B cell (primary cell): ENCODE measurements around the gene FMO4. TPM values are rescaled to one million over a fixed set of nuclear protein-coding genes. Genes with fewer than 3 reads are reported as not detected.

Experiments used
- ATAC-seq: fragments of 200-7000 bp; cut with Tn5 transposase; one replicate; pipeline ENCODE4 v1.10.0; 2021; ENCODE audit warnings: low read depth, mild to moderate bottlenecking, moderate number of reproducible peaks, moderate library complexity
- CTCF ChIA-PET: fragments of 350-600 bp; sonication (Branson Sonifier 250); formaldehyde crosslinking; loops from one replicate; lab custom pipeline; 2021; ENCODE audit warnings: antibody characterized with exemption, inconsistent platforms; lab: Charles Lee
- POLR2A ChIA-PET: fragments of 350-600 bp; sonication (Branson Sonifier 250); formaldehyde crosslinking; loops from one replicate; lab custom pipeline; 2021; ENCODE audit warnings: antibody characterized with exemption; lab: Charles Lee
- DNase-seq: peaks from one replicate; pipeline ENCODE4 v3.0.0; 2013
- H2AFZ ChIP-seq: 2 replicates; pipeline ENCODE4 v1.6.1; 2012; ENCODE audit warnings: mild to moderate bottlenecking, low read depth, low read length; ENCODE audit not compliant: insufficient read depth, poor library complexity, severe bottlenecking
- H3K27ac ChIP-seq, 2 donors: 1 replicate in 1 of 2; 2 replicates in 1 of 2; pipeline ENCODE4 v1.5.1; 2012 to 2013; ENCODE audit warnings: low read length in 2 of 2, mild to moderate bottlenecking in 2 of 2, moderate library complexity in 1 of 2
- H3K27me3 ChIP-seq, 4 experiments: fragments of 200-600 bp in 1 of 4; sonication (generic) in 1 of 4; replicated peaks in 1 of 4; 1 replicate in 2 of 4; 2 replicates in 2 of 4; pipeline versions ENCODE4 v1.6.1 to v1.7.0; 2013 to 2016; ENCODE audit warnings: low read length in 3 of 4, mild to moderate bottlenecking in 2 of 4, mixed read lengths in 1 of 4, moderate library complexity in 1 of 4; ENCODE audit not compliant: insufficient read depth in 4 of 4, control insufficient read depth in 3 of 4; ENCODE audit errors: control extremely low read depth in 1 of 4
- H3K36me3 ChIP-seq, 2 experiments: replicated peaks in 1 of 2; 1 replicate in 1 of 2; 2 replicates in 1 of 2; pipeline versions ENCODE4 v1.6.1 to v1.7.1; 2013; ENCODE audit warnings: low read length in 1 of 2; ENCODE audit not compliant: insufficient read depth in 2 of 2, control insufficient read depth in 1 of 2; ENCODE audit errors: control extremely low read depth in 1 of 2, extremely low read depth in 1 of 2
- H3K4me1 ChIP-seq, 2 donors: fragments of 200-600 bp in 1 of 2; sonication (generic) in 1 of 2; 1 replicate in 1 of 2; 2 replicates in 1 of 2; pipeline versions ENCODE4 v1.5.1 to v1.6.1; 2013 to 2017; ENCODE audit warnings: low read length in 2 of 2; ENCODE audit not compliant: control insufficient read depth in 2 of 2, insufficient read depth in 2 of 2
- H3K4me2 ChIP-seq: replicated peaks from 2 replicates; pipeline ENCODE3; 2012; ENCODE audit warnings: mild to moderate bottlenecking, low read depth, low read length; ENCODE audit not compliant: poor library complexity, severe bottlenecking
- H3K4me3 ChIP-seq, 5 experiments: fragments of 200-600 bp in 1 of 5; sonication (generic) in 1 of 5; 1 replicate in 3 of 5; 2 replicates in 2 of 5; pipeline versions ENCODE4 v1.5.1 to v1.7.0; 2011 to 2016; ENCODE audit warnings: low read length in 4 of 5, mild to moderate bottlenecking in 4 of 5, low read depth in 2 of 5, control low read depth in 1 of 5, moderate library complexity in 1 of 5; ENCODE audit not compliant: insufficient read depth in 1 of 5; ENCODE audit errors: control extremely low read depth in 1 of 5, extremely low read depth in 1 of 5
- H3K79me2 ChIP-seq: fragments of 200-600 bp; sonication (generic); one replicate; pipeline ENCODE4 v1.6.0; 2016; ENCODE audit warnings: low read length; ENCODE audit not compliant: control insufficient read depth, insufficient read depth
- H3K9ac ChIP-seq: fragments of 200-600 bp; sonication (generic); 2 replicates; pipeline ENCODE4 v1.6.1; 2017; ENCODE audit warnings: mild to moderate bottlenecking, low read length, moderate library complexity
- H3K9me3 ChIP-seq, 3 donors: one replicate each; pipeline versions ENCODE4 v1.6.1 to v1.7.1; 2013; ENCODE audit warnings: low read length in 2 of 3; ENCODE audit not compliant: control insufficient read depth in 2 of 3, insufficient read depth in 1 of 3; ENCODE audit errors: control extremely low read depth in 1 of 3
- H4K20me1 ChIP-seq: 2 replicates; pipeline ENCODE4 v1.6.0; 2012; ENCODE audit warnings: mild to moderate bottlenecking, low read length; ENCODE audit not compliant: insufficient read depth, control insufficient read depth, poor library complexity, severe bottlenecking
- H3K27ac Mint-ChIP-seq: one replicate; pipeline ENCODE4 v1.8.0; 2021; ENCODE audit warnings: mixed read lengths
- H3K27me3 Mint-ChIP-seq: one replicate; pipeline ENCODE4 v1.8.0; 2021; ENCODE audit warnings: mixed read lengths
- H3K4me1 Mint-ChIP-seq: one replicate; pipeline ENCODE4 v1.8.0; 2021; ENCODE audit warnings: mixed read lengths
- H3K4me3 Mint-ChIP-seq: one replicate; pipeline ENCODE4 v1.8.0; 2021; ENCODE audit warnings: mixed read lengths
- H3K9me3 Mint-ChIP-seq: one replicate; pipeline ENCODE4 v1.8.0; 2022; ENCODE audit warnings: mixed read lengths; ENCODE audit not compliant: insufficient read depth
- CTCF ChIP-seq: fragments of 200-600 bp; IDR thresholded peaks from one replicate; pipeline ENCODE4 v1.8.0; 2022; ENCODE audit warnings: antibody characterized with exemption, mild to moderate bottlenecking
- EZH2 ChIP-seq: IDR thresholded peaks from 2 replicates; pipeline ENCODE4 v1.6.1; 2012; ENCODE audit warnings: borderline replicate concordance, low read depth, mild to moderate bottlenecking, moderate library complexity, low read length; ENCODE audit not compliant: insufficient read depth, poor library complexity, severe bottlenecking
- WGBS: methylation state at CpG from one replicate; pipeline ENCODE4 v1.1.5; 2013; ENCODE audit warnings: missing lambda C conversion rate; ENCODE audit not compliant: insufficient coverage; 5-methylcytosine and 5-hydroxymethylcytosine counted together
- intact Hi-C: fragments of 100-400 bp; cut with micrococcal nuclease; formaldehyde crosslinking; loops from one replicate; pipeline ENCODE4 v1.10.0; 2022
- polyA plus RNA-seq: library from polyadenylated mRNA; depleted of rRNA; stranded (reverse); fragments of >200 nt; gene quantifications from 2 replicates; pipeline ENCODE4 v1.2.3, GENCODE V29; 2012
- total RNA-seq, 2 donors: library from RNA; stranded (reverse); fragments of 120-200 nt in 1 of 2; gene quantifications; 1 replicate in 1 of 2; 2 replicates in 1 of 2; pipeline versions ENCODE4 v1.2.3 to v1.2.4, GENCODE V29; 2013 to 2022

Gene FMO4
- total and polyA plus RNA-seq, 2 donors (not counting 1 experiment from before 2014, with no cell fraction given): 2.5 to 3.0 TPM

GRCh38 chr1:171311771-171312558, 2.0 kb upstream of the FMO4 start:
- no peak for ATAC-seq
- Mint-ChIP-seq H3K9me3 (peaks cover 2% of the 10 kb centered on the region), H3K4me1 (peaks cover 19% of the 10 kb centered on the region), H3K4me3 (no peak overlapping the region), H3K27ac (peak overlapping the region; percentile 20), H3K27me3 (no peaks in the 10 kb centered on the region)
- Histone ChIP-seq H3K4me2 (no peak overlapping the region), H3K4me3 (no peak overlapping the region), H3K4me1 (peaks cover 14% of the 10 kb centered on the region in 2 donors), H3K9me3 (peaks cover 0 to 3% (median 0%) of the 10 kb centered on the region in 3 donors), H3K27ac (no peak overlapping the region), H3K36me3 (no peaks in the 10 kb centered on the region), H3K79me2 (no peaks in the 10 kb centered on the region), H4K20me1 (no peaks in the 10 kb centered on the region), H3K27me3 (no peaks in the 10 kb centered on the region), H2AFZ (no peak overlapping the region), H3K9ac (no peak overlapping the region)
- DNase-seq: no peak
- POLR2A ChIA-PET: no interaction called here
- 80% methylated on average over 7 of the region's 8 CpGs for WGBS
- intact Hi-C loops: loop anchor here (5.0 to 10.0 kb wide), 5 partner anchors 175 to 1380 kb away; partner anchors contain the start of genes GORAB, METTL13 and PRRC2C
- TF ChIP-seq EZH2 (no peak), CTCF (no peak)
- CTCF ChIA-PET: interaction anchor here (0.8 to 7.1 kb wide), 3 partner anchors 65 to 623 kb away, joined by 4 to 144 read pairs (median 5); partner anchors contain the start of gene FMO1

- POLR2A ChIA-PET: no interaction called here
- TF ChIP-seq EZH2: no peak
- no peak for TF ChIP-seq CTCF
- H3K4me3 ChIP-seq: peak overlapping the region in 1 of 5 experiments; percentile 58
- H3K4me1 ChIP-seq: peaks cover 14% of the 10 kb centered on the region in 2 donors
- H3K27ac Mint-ChIP-seq: peak overlapping the region; percentile 93
- peak overlapping the region; percentile 61 for H3K9ac ChIP-seq
- no peaks in the 10 kb centered on the region for H3K79me2 ChIP-seq
- intact Hi-C loops: loop anchor here (5.0 to 10.0 kb wide), 5 partner anchors 174 to 1381 kb away; partner anchors contain the start of genes GORAB, METTL13 and PRRC2C
- CTCF ChIA-PET: interaction anchor here (0.5 to 7.1 kb wide), 24 partner anchors 9 to 1414 kb away, joined by 3 to 144 read pairs (median 4); partner anchors contain the start of genes FMO1, KIFAP3 and PRRC2C
- DNase-seq (no peak), ATAC-seq (peak; percentile 6)
- peaks cover 0 to 3% (median 0%) of the 10 kb centered on the region in 3 donors for H3K9me3 ChIP-seq
- H3K36me3 ChIP-seq: no peaks in the 10 kb centered on the region
- peak overlapping the region; percentile 88 for H3K4me3 Mint-ChIP-seq
- H3K27ac ChIP-seq: peak overlapping the region; percentile 51 to 86
- no CpG with 5 or more reads among the region's 1 CpG for WGBS
- peak overlapping the region; percentile 70 for H3K4me2 ChIP-seq
- peak overlapping the region; percentile 68 for H2AFZ ChIP-seq
- H3K27me3 Mint-ChIP-seq: no peaks in the 10 kb centered on the region
- H3K4me1 Mint-ChIP-seq: peaks cover 19% of the 10 kb centered on the region
- no peaks in the 10 kb centered on the region for H4K20me1 ChIP-seq
- peaks cover 2% of the 10 kb centered on the region for H3K9me3 Mint-ChIP-seq
- no peaks in the 10 kb centered on the region for H3K27me3 ChIP-seq
These were observed 606 bp upstream of the FMO4 start for GRCh38 chr1:171313319-171313834.
